K562 (cell line): ENCODE results near the gene PAAF1. TPM values are rescaled to one million over a fixed set of nuclear protein-coding genes. Genes with fewer than 3 reads are reported as not detected.

Experiments
- ATAC-seq: fragments of 200-7000 bp; cut with Tn5 transposase; 3 replicates; pipeline ENCODE4 v1.9.1; 2020; ENCODE audit warnings: moderate library complexity
- BruUV-seq: library from RNA; stranded (reverse); fragments of 400-500 nt; replicated peaks from 2 replicates; lab custom pipeline; 2021; lab: Mats Ljungman, UMichigan
- CTCF ChIA-PET: fragments of 300-600 bp; formaldehyde crosslinking; extraction: SDS; loops from one replicate; lab custom pipeline; 2021; ENCODE audit warnings: low intra/inter-chr PET ratio; lab: Yijun Ruan, JAX
- POLR2A ChIA-PET: fragments of 300-600, 350-650 bp; sonication (Branson Sonifier 250); formaldehyde crosslinking; extraction: SDS; loops from one replicate; lab custom pipeline; 2021; ENCODE audit warnings: antibody characterized with exemption, inconsistent platforms; lab: Yijun Ruan, JAX
- DNase-seq, 4 experiments: peaks; one replicate each; pipeline versions ENCODE4 v3.0.0 to v3.0.0-alpha.2; 2011 to 2018; ENCODE audit warnings: low spot score in 3 of 4, mixed read lengths in 3 of 4; ENCODE audit errors: extremely low read depth in 1 of 4
- FAIRE-seq: peaks from 2 replicates; lab custom pipeline; 2011; peaks lifted over from hg19 to GRCh38; lab: Jason Lieb, UNC
- H2AFZ ChIP-seq: 2 replicates; pipeline ENCODE4 v1.6.0; 2011; ENCODE audit warnings: low read depth, low read length, control low read depth, inconsistent platforms
- H3K27ac ChIP-seq: fragments of 200-600 bp; 3 replicates; pipeline ENCODE4 v1.8.0; 2011; ENCODE audit warnings: low read depth, mild to moderate bottlenecking, control low read depth, inconsistent platforms, low read length, moderate library complexity, mixed read lengths; ENCODE audit errors: extremely low read depth
- H3K27me3 ChIP-seq, 2 experiments: fragments of 300-600 bp in 1 of 2; 2 replicates in 1 of 2; 3 replicates in 1 of 2; pipeline versions ENCODE4 v1.6.0 to v1.8.0; 2011; ENCODE audit warnings: inconsistent platforms in 2 of 2, low read length in 2 of 2, mild to moderate bottlenecking in 1 of 2, mixed read lengths in 1 of 2, moderate library complexity in 1 of 2; ENCODE audit not compliant: control insufficient read depth in 2 of 2, insufficient read depth in 2 of 2
- H3K36me3 ChIP-seq: fragments of 300-600 bp; 3 replicates; pipeline ENCODE4 v1.8.0; 2011; ENCODE audit warnings: mild to moderate bottlenecking, low read length, inconsistent platforms; ENCODE audit not compliant: control insufficient read depth, insufficient read depth
- H3K4me1 ChIP-seq, 2 experiments: fragments of 200-600 bp in 1 of 2; replicated peaks in 1 of 2; 2 replicates in 1 of 2; 3 replicates in 1 of 2; pipeline versions ENCODE4 v1.5.1 to v1.8.0; 2011; ENCODE audit warnings: inconsistent platforms in 2 of 2, low read length in 2 of 2, mild to moderate bottlenecking in 1 of 2, mixed read lengths in 1 of 2, moderate library complexity in 1 of 2; ENCODE audit not compliant: control insufficient read depth in 2 of 2, insufficient read depth in 2 of 2
- H3K4me2 ChIP-seq: 2 replicates; pipeline ENCODE4 v1.6.1; 2011; ENCODE audit warnings: low read length, control low read depth, inconsistent platforms, mixed read lengths; ENCODE audit not compliant: insufficient read depth
- H3K4me3 ChIP-seq: fragments of 200-600 bp; sonication (generic), shearing (Covaris generic); 2 replicates; pipeline ENCODE4 v1.5.1; 2016; ENCODE audit warnings: control low read depth, inconsistent platforms
- H3K79me2 ChIP-seq: fragments of 200-600 bp; 3 replicates; pipeline ENCODE4 v1.8.0; 2011; ENCODE audit warnings: low read length, inconsistent platforms; ENCODE audit not compliant: control insufficient read depth, insufficient read depth
- H3K9ac ChIP-seq, 2 experiments: 2 replicates each; pipeline versions ENCODE4 v1.6.0 to v1.6.1; 2011; ENCODE audit warnings: low read depth in 2 of 2, low read length in 2 of 2, control low read depth in 1 of 2, inconsistent platforms in 1 of 2, mild to moderate bottlenecking in 1 of 2, mixed read lengths in 1 of 2; ENCODE audit not compliant: insufficient read depth in 1 of 2
- H3K9me1 ChIP-seq: one replicate; pipeline ENCODE4 v1.6.0; 2011; ENCODE audit warnings: inconsistent platforms, mild to moderate bottlenecking, low read length, moderate library complexity; ENCODE audit not compliant: control insufficient read depth, insufficient read depth
- H3K9me3 ChIP-seq: replicated peaks from 2 replicates; pipeline ENCODE4 v1.5.1; 2011; ENCODE audit warnings: low read depth, low read length, inconsistent platforms; ENCODE audit not compliant: control insufficient read depth, insufficient read depth
- H4K20me1 ChIP-seq: replicated peaks from 2 replicates; pipeline ENCODE4 v1.6.1; 2011; ENCODE audit warnings: low read length, inconsistent platforms, mixed read lengths; ENCODE audit not compliant: control insufficient read depth, insufficient read depth
- CBFA2T3 ChIP-seq: fragments of 450-650 bp; IDR thresholded peaks from 2 replicates; pipeline ENCODE4 v1.6.1; 2017
- CEBPB ChIP-seq: fragments of 450-650 bp; IDR thresholded peaks from 2 replicates; pipeline ENCODE4 v1.6.1; 2016; ENCODE audit warnings: missing genetic modification characterization, missing compliant biosample characterization
- EGR1 ChIP-seq: fragments of 450-650 bp; conservative IDR thresholded peaks from 2 replicates; pipeline ENCODE4 v1.6.1; 2017; ENCODE audit warnings: mild to moderate bottlenecking
- ETV6 ChIP-seq, 3 experiments: fragments of 150-350 bp in 1 of 3; sonication (generic) in 1 of 3; formaldehyde crosslinking in 1 of 3; IDR thresholded peaks; 2 replicates each; pipeline versions ENCODE4 v1.6.1 to v1.8.0; 2014 to 2022; ENCODE audit warnings: borderline replicate concordance in 2 of 3, low read depth in 2 of 3, antibody characterized with exemption in 1 of 3, low read length in 1 of 3, mild to moderate bottlenecking in 1 of 3, missing genetic modification reagents in 1 of 3
- FOXA3 ChIP-seq, 2 experiments: fragments of 450-650 bp in 1 of 2; sonication (generic) in 1 of 2; formaldehyde crosslinking; IDR thresholded peaks in 1 of 2; conservative IDR thresholded peaks in 1 of 2; 2 replicates each; pipeline versions ENCODE4 v1.4.0 to v1.8.0; 2020 to 2022; ENCODE audit warnings: mild to moderate bottlenecking in 2 of 2, missing genetic modification reagents in 1 of 2
- FOXP1 ChIP-seq: sonication (generic); formaldehyde crosslinking; IDR thresholded peaks from 2 replicates; pipeline ENCODE4 v1.8.0; 2022; ENCODE audit warnings: mild to moderate bottlenecking, missing genetic modification reagents
- KDM5B ChIP-seq: fragments of 200-600 bp; sonication (generic); IDR thresholded peaks from 2 replicates; pipeline ENCODE4 v1.6.1; 2012; ENCODE audit warnings: low read depth, mild to moderate bottlenecking, moderate library complexity, low read length, control low read depth, inconsistent platforms; ENCODE audit not compliant: insufficient replicate concordance
- POLR2G ChIP-seq: fragments of 200-400 bp; formaldehyde crosslinking; IDR thresholded peaks from 2 replicates; pipeline ENCODE4 v1.6.1; 2017; ENCODE audit warnings: low read depth, mild to moderate bottlenecking, antibody characterized with exemption, low read length, moderate library complexity
- RCOR1 ChIP-seq, 2 experiments: IDR thresholded peaks; 2 replicates each; pipeline ENCODE4 v1.6.1; 2012; ENCODE audit warnings: low read depth in 2 of 2, low read length in 2 of 2, borderline replicate concordance in 1 of 2, improper control_type of control experiment in 1 of 2
- WGBS: fragments of 100-300 bp; shearing (Covaris generic); methylation state at CpG from one replicate; pipeline ENCODE4 v1.1.6; 2016; ENCODE audit warnings: low coverage, mixed read lengths; ENCODE audit not compliant: insufficient coverage; ENCODE audit errors: missing lambda C conversion rate; 5-methylcytosine and 5-hydroxymethylcytosine counted together
- in situ Hi-C: fragments of 300-500 bp; cut with MboI; formaldehyde crosslinking; loops from 4 replicates; pipeline ENCODE4 v1.15.0; 2018; ENCODE audit warnings: inconsistent platforms, mixed read lengths
- intact Hi-C: fragments of 100-400 bp; cut with micrococcal nuclease; formaldehyde crosslinking; loops from 2 replicates; pipeline ENCODE4 v1.14.2; 2022
- polyA plus RNA-seq, 8 experiments: library from polyadenylated mRNA; depleted of rRNA in 4 of 8; stranded (reverse) in 5 of 8; unstranded in 3 of 8; fragments of >200 nt; fragmentation: Nextera tagmentation in 2 of 8; fragmentation: Illumina TruSeq in 1 of 8; extraction: Ambion mirVana in 2 of 8; extraction: Trizol in 1 of 8; gene quantifications; 2 replicates each; pipeline versions ENCODE4 v1.2.1 to v1.2.3, GENCODE V29; 2011 to 2014; ENCODE audit warnings: inconsistent platforms in 1 of 8, missing spikeins in 1 of 8
- total RNA-seq, 7 experiments: library from RNA; depleted of rRNA in 6 of 7; stranded (reverse); fragments of >200 nt in 6 of 7; fragmentation: Illumina TruSeq in 2 of 7; extraction: Trizol in 2 of 7; gene quantifications; 2 replicates each; pipeline versions ENCODE4 v1.2.1 to v1.2.3, GENCODE V29; 2011 to 2021; ENCODE audit warnings: low replicate concordance in 1 of 7
- TF ChIP-seq, protein P1 (sequence below): sonication (generic); formaldehyde crosslinking; IDR thresholded peaks from 2 replicates; pipeline ENCODE4 v1.8.0; 2022; ENCODE audit warnings: mild to moderate bottlenecking, missing genetic modification reagents
- TF ChIP-seq, protein P2 (sequence below): sonication (generic); formaldehyde crosslinking; IDR thresholded peaks from 2 replicates; pipeline ENCODE4 v1.8.1; 2023; ENCODE audit warnings: mild to moderate bottlenecking, missing genetic modification reagents
- TF ChIP-seq, protein P3 (sequence below): conservative IDR thresholded peaks from 2 replicates; pipeline ENCODE4 v1.6.1; 2011; ENCODE audit warnings: low read depth, mild to moderate bottlenecking, low read length; ENCODE audit not compliant: control insufficient read depth

PAAF1 gene
- total and polyA plus RNA-seq, 9 of the 15 experiments (the other 6 are each of a cell fraction or from before 2014, with no cell fraction given): 13.5 to 78.6 (median 23.3) TPM

DNA sequence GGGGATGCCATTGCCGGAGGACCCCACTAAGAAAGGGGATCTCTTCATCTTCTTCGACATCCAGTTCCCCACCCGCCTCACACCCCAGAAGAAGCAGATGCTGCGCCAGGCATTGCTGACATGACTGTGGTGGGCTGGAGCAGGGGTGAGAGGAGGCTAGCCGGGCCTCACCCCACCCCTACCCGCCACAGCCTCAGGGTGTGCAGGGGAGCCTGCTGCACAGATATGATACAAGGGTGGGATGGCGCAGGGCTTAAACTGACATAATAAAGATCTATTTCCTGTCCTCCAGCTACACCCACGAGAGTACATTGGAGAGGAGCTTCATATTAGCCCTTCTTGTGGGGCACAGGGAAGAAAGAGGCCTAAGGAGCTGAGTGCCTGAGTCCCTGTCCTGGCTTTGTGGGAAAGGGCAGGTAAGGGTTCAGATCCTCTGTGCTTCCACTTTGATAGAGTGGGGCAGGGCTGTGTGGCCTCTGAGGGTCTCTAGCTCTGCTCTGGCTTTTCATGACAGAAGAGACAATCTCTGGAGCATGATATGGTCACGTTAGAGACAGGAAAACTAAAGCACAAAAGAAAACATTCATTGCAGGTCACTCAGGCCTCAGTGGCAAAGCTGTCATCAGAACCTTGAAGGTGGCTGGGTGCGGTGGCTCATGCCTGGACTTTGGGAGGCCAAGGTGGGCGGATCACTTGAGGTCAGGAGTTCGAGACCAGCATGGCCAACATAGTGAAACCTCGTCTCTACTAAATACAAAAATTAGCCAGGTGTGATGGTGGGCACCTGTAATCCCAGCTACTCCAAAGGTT, 93.4 kb downstream of the PAAF1 start:
- Histone ChIP-seq H3K4me2 (no peak overlapping the region; the same call in 1 of the 2 replicates), H3K27ac (no peak overlapping the region), H2AFZ (no peak overlapping the region), H3K27me3 (no peaks in the 10 kb centered on the region; a peak in 1 of 5 replicates), H3K9ac (peak overlapping the region in 1 of 2 experiments; percentile 82; a peak in 1 of 4 replicates), H3K9me3 (no peaks in the 10 kb centered on the region), H3K4me3 (no peak overlapping the region), H3K9me1 (no peaks in the 10 kb centered on the region), H4K20me1 (peaks cover 14% of the 10 kb centered on the region), H3K4me1 (peaks cover 12 to 28% of the 10 kb centered on the region in 2 experiments; a peak in 4 of 5 replicates), H3K36me3 (peaks cover 15% of the 10 kb centered on the region; the same call in 2 of the 3 replicates), H3K79me2 (no peaks in the 10 kb centered on the region)
- ChIA-PET POLR2A (interaction anchor here (0.7 to 5.7 kb wide), 7 partner anchors 10 to 201 kb away, joined by 3 to 54 read pairs (median 3); partner anchors contain the start of genes PPME1 and UCP2), CTCF (no interaction called here)
- in situ Hi-C loops (loop anchor here (10.0 kb wide), 1 partner anchor 485 kb away; no protein-coding TSS in a partner anchor), intact Hi-C loops (no loop called here)
- TF ChIP-seq KDM5B (peak; percentile 22), EGR1 (peak; percentile 12; the same call in 1 of the 2 replicates), FOXP1 (CRISPR knock-in tag) (0 out of 2 replicates have a peak, but pooled peaks have one; percentile 34), CBFA2T3 (0 out of 2 replicates have a peak, but pooled peaks have one; percentile 5), RCOR1 (IDR thresholded peaks at IDR 0.05; ENCODE audit: borderline replicate concordance in 1 of 2, low read depth in 2 of 2, low read length in 2 of 2) (no peak), FOXA3 (CRISPR knock-in tag; conservative IDR thresholded peaks at IDR 0.05 in 1 of 2, IDR thresholded peaks at IDR 0.05 in 1 of 2) (0 out of 4 replicates have a peak, but pooled peaks of 1 of the 2 experiments have one; percentile 31), ETV6 (IDR thresholded peaks at IDR 0.05; ENCODE audit: borderline replicate concordance in 1 of 2, low read depth in 2 of 2, low read length in 1 of 2) (no peak), ETV6 (CRISPR knock-in tag; IDR thresholded peaks at IDR 0.05; ENCODE audit: borderline replicate concordance) (no peak), POLR2G (peak; percentile 53), CEBPB (tag) (no peak)
- TF ChIP-seq, protein P1, sequence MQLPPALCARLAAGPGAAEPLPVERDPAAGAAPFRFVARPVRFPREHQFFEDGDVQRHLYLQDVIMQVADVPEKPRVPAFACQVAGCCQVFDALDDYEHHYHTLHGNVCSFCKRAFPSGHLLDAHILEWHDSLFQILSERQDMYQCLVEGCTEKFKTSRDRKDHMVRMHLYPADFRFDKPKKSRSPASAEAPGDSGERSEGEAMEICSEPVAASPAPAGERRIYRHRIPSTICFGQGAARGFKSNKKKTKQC (CRISPR knock-in tag): 0 out of 2 replicates have a peak, but pooled peaks have one; percentile 26
- TF ChIP-seq, protein P2, sequence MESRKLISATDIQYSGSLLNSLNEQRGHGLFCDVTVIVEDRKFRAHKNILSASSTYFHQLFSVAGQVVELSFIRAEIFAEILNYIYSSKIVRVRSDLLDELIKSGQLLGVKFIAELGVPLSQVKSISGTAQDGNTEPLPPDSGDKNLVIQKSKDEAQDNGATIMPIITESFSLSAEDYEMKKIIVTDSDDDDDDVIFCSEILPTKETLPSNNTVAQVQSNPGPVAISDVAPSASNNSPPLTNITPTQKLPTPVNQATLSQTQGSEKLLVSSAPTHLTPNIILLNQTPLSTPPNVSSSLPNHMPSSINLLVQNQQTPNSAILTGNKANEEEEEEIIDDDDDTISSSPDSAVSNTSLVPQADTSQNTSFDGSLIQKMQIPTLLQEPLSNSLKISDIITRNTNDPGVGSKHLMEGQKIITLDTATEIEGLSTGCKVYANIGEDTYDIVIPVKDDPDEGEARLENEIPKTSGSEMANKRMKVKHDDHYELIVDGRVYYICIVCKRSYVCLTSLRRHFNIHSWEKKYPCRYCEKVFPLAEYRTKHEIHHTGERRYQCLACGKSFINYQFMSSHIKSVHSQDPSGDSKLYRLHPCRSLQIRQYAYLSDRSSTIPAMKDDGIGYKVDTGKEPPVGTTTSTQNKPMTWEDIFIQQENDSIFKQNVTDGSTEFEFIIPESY: 0 out of 2 replicates have a peak, but pooled peaks have one; percentile 9
- TF ChIP-seq, protein P3, sequence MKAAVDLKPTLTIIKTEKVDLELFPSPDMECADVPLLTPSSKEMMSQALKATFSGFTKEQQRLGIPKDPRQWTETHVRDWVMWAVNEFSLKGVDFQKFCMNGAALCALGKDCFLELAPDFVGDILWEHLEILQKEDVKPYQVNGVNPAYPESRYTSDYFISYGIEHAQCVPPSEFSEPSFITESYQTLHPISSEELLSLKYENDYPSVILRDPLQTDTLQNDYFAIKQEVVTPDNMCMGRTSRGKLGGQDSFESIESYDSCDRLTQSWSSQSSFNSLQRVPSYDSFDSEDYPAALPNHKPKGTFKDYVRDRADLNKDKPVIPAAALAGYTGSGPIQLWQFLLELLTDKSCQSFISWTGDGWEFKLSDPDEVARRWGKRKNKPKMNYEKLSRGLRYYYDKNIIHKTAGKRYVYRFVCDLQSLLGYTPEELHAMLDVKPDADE: no peak
- no TSS peak for BruUV-seq
- FAIRE-seq (no peak), ATAC-seq (peak; percentile 6), DNase-seq (peak in 2 of 4 experiments; percentile 31 to 44)
- 45% methylated on average over 12 of the region's 13 CpGs for whole genome bisulfite sequencing
